Small intestine (tissue), 7 donors: ENCODE measurements around the gene TOPBP1. TPM values are rescaled to one million over a fixed set of nuclear protein-coding genes. Genes with fewer than 3 reads are reported as not detected.
"Not testable (repeated sequence)": the region's sequence is repeated elsewhere in the genome, so short reads cannot be mapped to it uniquely, and the experiment has no call there.

Experiments used
- DNase-seq, 2 donors: peaks; one replicate each; pipeline versions ENCODE4 v3.0.0 to v3.0.0-alpha.2; 2013
- FAIRE-seq: peaks from 2 replicates; lab custom pipeline; 2012; peaks lifted over from hg19 to GRCh38; lab: Jason Lieb, UNC
- H3K27ac ChIP-seq, 3 donors: one replicate each; pipeline ENCODE4 v1.5.1; 2013; ENCODE audit warnings: low read length in 2 of 3, mild to moderate bottlenecking in 2 of 3, control low read depth in 1 of 3, inconsistent platforms in 1 of 3, low read depth in 1 of 3, moderate library complexity in 1 of 3
- H3K27me3 ChIP-seq, 3 donors: one replicate each; pipeline ENCODE4 v1.6.1; 2013; ENCODE audit warnings: low read length in 3 of 3, inconsistent platforms in 1 of 3; ENCODE audit not compliant: control insufficient read depth in 3 of 3, insufficient read depth in 3 of 3
- H3K36me3 ChIP-seq, 3 donors: one replicate each; pipeline ENCODE4 v1.6.1; 2013; ENCODE audit warnings: low read length in 3 of 3, inconsistent platforms in 1 of 3, low read depth in 1 of 3, mild to moderate bottlenecking in 1 of 3, moderate library complexity in 1 of 3; ENCODE audit not compliant: control insufficient read depth in 3 of 3, insufficient read depth in 2 of 3
- H3K4me1 ChIP-seq, 3 donors: one replicate each; pipeline ENCODE4 v1.6.1; 2013; ENCODE audit warnings: low read length in 2 of 3, inconsistent platforms in 1 of 3, low read depth in 1 of 3, mild to moderate bottlenecking in 1 of 3, moderate library complexity in 1 of 3; ENCODE audit not compliant: control insufficient read depth in 3 of 3, insufficient read depth in 2 of 3
- H3K4me3 ChIP-seq, 3 donors: one replicate each; pipeline ENCODE4 v1.5.1; 2013; ENCODE audit warnings: low read length in 3 of 3, control low read depth in 1 of 3, inconsistent platforms in 1 of 3, low read depth in 1 of 3, mild to moderate bottlenecking in 1 of 3, moderate library complexity in 1 of 3
- H3K9me3 ChIP-seq, 2 donors: one replicate each; pipeline ENCODE4 v1.6.1; 2013; ENCODE audit warnings: low read depth in 1 of 2, low read length in 1 of 2; ENCODE audit not compliant: control insufficient read depth in 2 of 2, insufficient read depth in 1 of 2
- WGBS, 3 donors: extraction: QIAGEN DNeasy Blood & Tissue Kit; methylation state at CpG; one replicate each; pipeline ENCODE4 v1.1.7; 2013; 5-methylcytosine and 5-hydroxymethylcytosine counted together
- polyA plus RNA-seq, 4 donors: library from polyadenylated mRNA; stranded (reverse) in 3 of 4; unstranded in 1 of 4; fragments of 200-250 nt in 3 of 4; fragments of 120-200 nt in 1 of 4; gene quantifications; one replicate each; pipeline versions ENCODE4 v1.2.1 to v1.2.3, GENCODE V29; 2013
- donor health status: healthy with polysubstance abuse.
- donor health status: control.
- donor health status: control.
- donor health status: Bipolar disorder and iron deficiency.
- donor health status: healthy.

Gene TOPBP1
- polyA plus RNA-seq, 4 donors = 7.8 to 33.5 (median 10.3) TPM

DNA sequence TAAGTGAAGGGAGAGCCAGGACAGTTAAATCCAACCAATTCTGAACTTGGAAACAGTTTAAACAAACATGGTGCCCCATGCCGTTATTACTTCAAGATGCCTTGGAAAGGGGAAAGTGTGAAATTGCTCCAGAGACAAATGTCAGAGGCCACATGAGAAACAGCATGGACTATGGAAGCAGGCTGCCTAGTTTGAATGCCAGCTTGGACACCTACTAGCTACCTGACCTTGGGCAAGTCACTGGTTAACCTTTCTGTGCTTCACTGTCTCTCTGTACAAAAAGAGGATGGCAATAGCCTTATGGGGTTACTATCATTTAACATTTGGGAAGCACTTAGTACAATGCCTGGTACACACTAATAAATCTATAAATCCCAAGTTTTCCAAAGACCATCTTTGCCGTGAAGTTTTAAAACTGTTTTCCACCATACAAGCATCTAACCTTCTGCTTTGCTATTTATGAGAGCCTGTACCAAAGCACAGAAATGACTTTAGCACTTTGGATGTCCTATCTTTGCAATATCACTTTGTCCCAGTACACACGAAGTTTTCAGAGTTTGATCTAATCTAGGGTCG is 8.3 kb upstream of the TOPBP1 start:
- Histone ChIP-seq H3K27me3 (peaks cover 0 to 12% (median 12%) of the 10 kb centered on the region in 3 donors), H3K36me3 (no peaks in the 10 kb centered on the region), H3K4me1 (peaks cover 0 to 5% (median 5%) of the 10 kb centered on the region in 3 donors), H3K27ac (no peak overlapping the region), H3K4me3 (no peak overlapping the region), H3K9me3 (no peaks in the 10 kb centered on the region)
- 38 to 67% (median 48%) methylated on average over 4 of the region's 4 CpGs for whole genome bisulfite sequencing, 3 donors
- FAIRE-seq (no peak), DNase-seq (peak in 1 of 2 donors; percentile 7)

- Histone ChIP-seq H3K4me3 (no peak overlapping the region), H3K9me3 (no peaks in the 10 kb centered on the region), H3K36me3 (no peaks in the 10 kb centered on the region), H3K27me3 (no peaks in the 10 kb centered on the region), H3K4me1 (peaks cover 0 to 11% (median 2%) of the 10 kb centered on the region in 3 donors), H3K27ac (no peak overlapping the region)
- DNase-seq (no peak), FAIRE-seq (no peak)
- 84 to 90% (median 85%) methylated on average over 2 of the region's 2 CpGs for WGBS, 3 donors
These were observed 5.4 kb upstream of the TOPBP1 start for GRCh38 chr3:133667118-133667517.

DNA sequence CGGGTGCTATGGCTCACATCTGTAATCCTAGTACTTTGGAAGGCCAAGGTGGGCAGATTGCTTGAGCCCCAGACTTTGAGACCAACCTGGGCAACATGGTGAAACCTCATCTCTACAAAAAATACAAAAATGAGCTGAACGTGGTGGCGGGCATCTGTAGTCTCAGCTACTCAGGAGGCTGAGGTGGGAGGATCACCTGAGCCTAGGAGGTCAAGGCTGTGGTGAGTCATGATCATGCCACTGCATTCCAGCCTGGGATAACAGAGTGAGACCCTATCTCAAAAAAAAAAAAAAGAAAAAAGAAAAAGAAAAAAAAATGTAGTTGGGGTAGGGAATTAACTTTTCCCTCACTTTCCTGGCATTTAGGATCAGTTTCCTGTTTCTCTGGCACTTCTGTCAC is 3.4 kb upstream of the TOPBP1 start:
- not testable (repeated sequence) for DNase-seq, H3K4me3 ChIP-seq, H3K36me3 ChIP-seq, H3K9me3 ChIP-seq, H3K27ac ChIP-seq, FAIRE-seq, H3K27me3 ChIP-seq
- H3K4me1 ChIP-seq = peaks cover 0 to 11% (median 0%) of the 10 kb centered on the region in 3 donors
- 93 to 97% (median 96%) methylated on average over 3 of the region's 3 CpGs for WGBS, 3 donors

DNA sequence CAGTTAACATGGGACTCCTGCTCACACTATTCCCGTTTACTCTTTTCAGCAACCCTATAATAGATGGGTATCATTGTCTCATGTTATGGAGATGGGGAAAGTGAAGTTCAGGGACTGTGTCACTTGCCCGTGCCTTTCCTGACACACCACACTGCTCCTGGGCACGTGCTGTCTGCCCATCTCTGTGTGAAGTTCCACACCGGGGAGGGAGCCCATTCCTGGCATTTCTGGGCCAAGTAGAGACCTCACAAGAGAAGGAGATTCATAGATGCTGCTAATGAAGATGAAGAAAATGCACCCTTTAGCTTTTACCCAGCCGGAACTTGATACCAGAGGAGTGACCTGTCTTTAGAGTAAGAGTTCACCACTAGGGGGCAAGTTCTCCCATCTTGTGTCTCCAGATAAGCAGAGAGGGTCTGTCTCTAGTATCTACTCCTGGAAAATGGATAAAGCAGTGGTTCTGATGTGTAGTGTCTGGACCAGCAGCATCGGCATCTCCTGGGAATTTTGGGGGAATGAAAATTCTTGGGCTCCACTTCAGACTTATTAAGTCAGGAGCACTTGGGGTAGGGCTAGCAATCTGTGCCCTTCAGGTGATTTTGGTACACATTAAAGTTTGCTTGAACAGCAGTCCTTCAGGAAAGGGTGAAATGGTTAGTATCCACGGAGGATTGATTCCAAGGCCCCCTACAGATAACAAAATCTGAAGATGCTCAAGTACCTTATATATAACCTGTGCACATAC is 2.0 kb upstream of the TOPBP1 start:
- no peak overlapping the region for H3K27ac ChIP-seq
- no peaks in the 10 kb centered on the region for H3K36me3 ChIP-seq
- DNase-seq = peak; percentile 66 to 73
- WGBS, 3 donors = 47 to 53% (median 53%) methylated on average over 7 of the region's 7 CpGs
- no peaks in the 10 kb centered on the region for H3K9me3 ChIP-seq
- H3K27me3 ChIP-seq = no peaks in the 10 kb centered on the region
- peaks cover 0 to 11% (median 0%) of the 10 kb centered on the region in 3 donors for H3K4me1 ChIP-seq
- no peak overlapping the region for H3K4me3 ChIP-seq
- FAIRE-seq = no peak

GRCh38 chr3:133662278-133662651 is 524 bp upstream of the TOPBP1 start:
- peaks cover 1 to 5% (median 4%) of the 10 kb centered on the region in 3 donors for H3K36me3 ChIP-seq
- DNase-seq = peak in 1 of 2 donors; percentile 41
- peak overlapping the region; percentile 82 to 97 (median 92) for H3K4me3 ChIP-seq
- no peak for FAIRE-seq
- no peaks in the 10 kb centered on the region for H3K27me3 ChIP-seq
- peak overlapping the region; percentile 43 to 89 (median 66) for H3K27ac ChIP-seq
- H3K9me3 ChIP-seq = no peaks in the 10 kb centered on the region
- WGBS, 3 donors = 0 to 6% (median 1%) methylated on average over 7 of the region's 7 CpGs
- H3K4me1 ChIP-seq = peaks cover 0 to 11% (median 0%) of the 10 kb centered on the region in 3 donors

GRCh38 chr3:133659806-133660205 is 1.9 kb downstream of the TOPBP1 start:
- H3K27ac ChIP-seq = no peak overlapping the region
- H3K36me3 ChIP-seq = peaks cover 7 to 10% (median 8%) of the 10 kb centered on the region in 3 donors
- FAIRE-seq (no peak), DNase-seq (no peak)
- WGBS, 3 donors = 67 to 75% (median 72%) methylated on average over 2 of the region's 2 CpGs
- no peaks in the 10 kb centered on the region for H3K27me3 ChIP-seq
- H3K9me3 ChIP-seq = no peaks in the 10 kb centered on the region
- H3K4me1 ChIP-seq = peaks cover 0 to 11% (median 0%) of the 10 kb centered on the region in 3 donors
- H3K4me3 ChIP-seq = no peak overlapping the region

DNA sequence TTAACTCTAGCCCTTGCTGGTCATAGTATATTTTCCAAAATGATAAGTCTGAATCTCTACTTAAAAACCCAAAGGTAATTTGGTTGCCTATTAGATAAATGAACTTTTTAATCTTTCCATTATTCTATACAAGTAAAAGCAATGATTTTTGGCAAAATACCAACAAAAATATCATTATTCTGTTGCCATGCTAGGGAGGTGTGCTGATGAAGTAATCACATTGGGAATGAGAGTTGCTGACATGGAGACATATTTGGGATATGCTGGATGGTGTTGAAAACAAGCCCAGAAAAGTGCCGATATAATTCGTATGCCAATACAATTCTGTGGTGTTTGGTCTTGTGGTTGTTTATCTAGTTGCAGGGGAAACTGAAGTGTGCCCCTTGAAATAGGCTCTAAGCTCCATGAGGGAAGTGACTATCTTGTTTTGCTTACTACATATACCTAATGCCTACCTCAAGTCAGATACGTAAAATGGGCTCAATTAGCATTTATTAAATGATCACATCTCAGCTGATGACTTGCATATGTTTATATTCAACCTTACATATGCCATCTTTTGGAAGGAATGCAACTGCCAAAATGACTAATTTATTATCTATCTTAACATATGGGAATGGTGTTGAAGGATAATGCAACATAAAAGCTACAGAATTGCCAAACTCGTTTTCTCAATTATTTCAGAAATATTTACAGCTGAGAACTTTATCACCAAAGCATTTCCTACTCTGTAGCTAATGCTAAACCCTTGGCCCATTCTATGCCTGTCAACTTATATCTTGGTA is 5.8 kb downstream of the TOPBP1 start:
- no peak for DNase-seq

DNA sequence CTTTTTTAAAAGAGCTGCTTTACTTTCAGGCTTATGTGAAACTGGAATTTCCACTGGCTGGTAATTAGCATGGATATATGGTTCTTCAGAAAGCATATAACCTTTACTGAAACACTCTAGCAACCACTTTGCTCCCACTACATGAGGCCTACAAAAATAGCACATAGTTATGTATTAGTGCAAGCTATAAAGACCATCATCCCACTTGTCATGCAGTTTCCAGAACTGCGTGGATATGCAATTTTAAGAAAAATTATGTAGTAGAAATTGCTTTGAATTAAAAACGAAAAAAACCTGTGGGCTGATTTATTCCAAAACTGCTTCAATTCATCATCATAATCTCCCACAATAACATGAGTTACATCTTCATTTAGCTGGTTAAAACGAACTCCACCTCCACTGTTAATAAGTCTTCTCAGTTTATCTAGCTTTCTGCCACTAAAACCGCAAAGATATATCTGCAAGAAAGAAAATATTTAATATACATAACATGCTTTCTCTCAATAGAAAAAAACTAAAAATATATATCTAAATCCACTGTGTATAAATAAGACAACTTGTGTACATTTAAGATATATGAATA is 12.2 kb downstream of the TOPBP1 start:
- no peak for FAIRE-seq
- Histone ChIP-seq H3K36me3 (peaks cover 6 to 22% (median 7%) of the 10 kb centered on the region in 3 donors), H3K4me1 (no peaks in the 10 kb centered on the region), H3K4me3 (no peak overlapping the region), H3K27me3 (no peaks in the 10 kb centered on the region), H3K27ac (no peak overlapping the region), H3K9me3 (no peaks in the 10 kb centered on the region)
- DNase-seq = no peak
- 70 to 83% (median 81%) methylated on average over 4 of the region's 4 CpGs for WGBS, 3 donors

More for the DNA sequence above, 5.8 kb downstream of the TOPBP1 start:
- H3K9me3 ChIP-seq = no peaks in the 10 kb centered on the region
- no peak for FAIRE-seq
- no peaks in the 10 kb centered on the region for H3K27me3 ChIP-seq
- H3K27ac ChIP-seq = no peak overlapping the region
- WGBS, 3 donors = 91 to 92% (median 91%) methylated on average over 4 of the region's 4 CpGs
- H3K4me1 ChIP-seq = no peaks in the 10 kb centered on the region
- H3K36me3 ChIP-seq = peaks cover 11 to 23% (median 15%) of the 10 kb centered on the region in 3 donors
- H3K4me3 ChIP-seq = no peak overlapping the region
